GM23338 (cell line): ENCODE results near the gene SRRD. TPM values are rescaled to one million over a fixed set of nuclear protein-coding genes. Genes with fewer than 3 reads are reported as not detected.
"Not testable (repeated sequence)": the region's sequence is repeated elsewhere in the genome, so short reads cannot be mapped to it uniquely, and the experiment has no call there.

ENCODE experiments used
- ATAC-seq: fragments of 200-7000 bp; cut with Tn5 transposase; 3 replicates; pipeline ENCODE4 v1.9.1; 2020
- DNase-seq: peaks from one replicate; pipeline ENCODE4 v3.0.0-alpha.2; 2015; ENCODE audit warnings: low spot score
- H2AFZ ChIP-seq: fragments of 200-600 bp; sonication (generic); 2 replicates; pipeline ENCODE4 v1.8.0; 2016; ENCODE audit warnings: antibody characterized with exemption, mild to moderate bottlenecking, moderate library complexity
- H3F3A ChIP-seq: fragments of 200-600 bp; sonication (generic); replicated peaks from 2 replicates; pipeline ENCODE4 v1.8.0; 2017; ENCODE audit warnings: antibody characterized with exemption, mixed run types, low read depth
- H3K27ac ChIP-seq: fragments of 200-600 bp; sonication (generic); 2 replicates; pipeline ENCODE4 v1.6.1; 2016; ENCODE audit warnings: low read depth
- H3K27me3 ChIP-seq: fragments of 200-600 bp; sonication (generic); 2 replicates; pipeline ENCODE4 v1.8.0; 2016; ENCODE audit warnings: mild to moderate bottlenecking, mixed run types, moderate library complexity; ENCODE audit not compliant: insufficient read depth
- H3K36me3 ChIP-seq: fragments of 200-600 bp; sonication (generic); 2 replicates; pipeline ENCODE4 v1.8.0; 2016; ENCODE audit warnings: mild to moderate bottlenecking; ENCODE audit not compliant: insufficient read depth
- H3K4me1 ChIP-seq: fragments of 200-600 bp; sonication (generic); 2 replicates; pipeline ENCODE4 v1.8.0; 2016; ENCODE audit warnings: mild to moderate bottlenecking, moderate library complexity; ENCODE audit not compliant: insufficient read depth
- H3K4me2 ChIP-seq: fragments of 200-600 bp; sonication (generic); 2 replicates; pipeline ENCODE4 v1.7.1; 2017; ENCODE audit warnings: mixed run types
- H3K4me3 ChIP-seq: fragments of 200-600 bp; sonication (generic); 2 replicates; pipeline ENCODE4 v1.6.1; 2016; ENCODE audit warnings: mixed run types
- H3K79me2 ChIP-seq: fragments of 200-600 bp; sonication (generic); replicated peaks from 2 replicates; pipeline ENCODE4 v1.8.0; 2017; ENCODE audit warnings: mild to moderate bottlenecking; ENCODE audit not compliant: insufficient read depth
- H3K9me2 ChIP-seq: fragments of 200-600 bp; sonication (generic); 2 replicates; pipeline ENCODE4 v1.8.0; 2017; ENCODE audit not compliant: insufficient read depth
- H4K20me1 ChIP-seq: fragments of 200-600 bp; sonication (generic); replicated peaks from 2 replicates; pipeline ENCODE4 v1.8.0; 2017; ENCODE audit warnings: mild to moderate bottlenecking; ENCODE audit not compliant: insufficient read depth
- H3K27ac Mint-ChIP-seq: 2 replicates; pipeline ENCODE4 v1.8.0; 2020; ENCODE audit warnings: inconsistent platforms, mild to moderate bottlenecking, moderate library complexity, mixed read lengths
- H3K27me3 Mint-ChIP-seq: 3 replicates; pipeline ENCODE4 v1.8.0; 2022; ENCODE audit warnings: low read depth, mild to moderate bottlenecking, moderate library complexity, mixed read lengths, inconsistent platforms; ENCODE audit not compliant: insufficient read depth, poor library complexity
- H3K36me3 Mint-ChIP-seq: 3 replicates; pipeline ENCODE4 v1.8.0; 2021; ENCODE audit warnings: low read depth, mild to moderate bottlenecking, inconsistent platforms, moderate library complexity, mixed read lengths
- H3K4me1 Mint-ChIP-seq: 3 replicates; pipeline ENCODE4 v1.8.0; 2020; ENCODE audit warnings: mild to moderate bottlenecking, inconsistent platforms, mixed read lengths
- H3K4me3 Mint-ChIP-seq: 3 replicates; pipeline ENCODE4 v1.8.0; 2021; ENCODE audit warnings: moderate library complexity, mild to moderate bottlenecking, inconsistent platforms, mixed read lengths
- H3K9me3 Mint-ChIP-seq: 3 replicates; pipeline ENCODE4 v1.8.0; 2020; ENCODE audit warnings: moderate library complexity, mild to moderate bottlenecking, inconsistent platforms, mixed read lengths
- CREB1 ChIP-seq: fragments of 250-450 bp; sonication (Bioruptor Pico); IDR thresholded peaks from 2 replicates; pipeline ENCODE4 v1.5.0; 2020; ENCODE audit warnings: low read depth, mild to moderate bottlenecking, moderate library complexity
- CTCF ChIP-seq, 2 experiments: fragments of 200-600 bp in 1 of 2; sonication (generic) in 1 of 2; conservative IDR thresholded peaks; 2 replicates each; pipeline versions ENCODE4 v1.5.1 to v1.6.1; 2016 to 2017; ENCODE audit warnings: antibody characterized with exemption in 2 of 2, low read depth in 2 of 2, mild to moderate bottlenecking in 2 of 2, moderate library complexity in 1 of 2
- ETS1 ChIP-seq: IDR thresholded peaks from 2 replicates; pipeline ENCODE4 v1.6.1; 2016; ENCODE audit warnings: antibody characterized with exemption
- EZH2phosphoT487 ChIP-seq: fragments of 200-600 bp; sonication (generic); IDR thresholded peaks from one replicate; pipeline ENCODE4 v1.8.1; 2018; ENCODE audit warnings: antibody characterized with exemption; ENCODE audit not compliant: unreplicated experiment
- JUNB ChIP-seq: IDR thresholded peaks from one replicate; pipeline ENCODE4 v1.6.1; 2016; ENCODE audit warnings: antibody characterized with exemption; ENCODE audit not compliant: unreplicated experiment
- NANOG ChIP-seq: IDR thresholded peaks from 2 replicates; pipeline ENCODE4 v1.6.1; 2016; ENCODE audit warnings: antibody characterized with exemption, borderline replicate concordance
- REST ChIP-seq: IDR thresholded peaks from one replicate; pipeline ENCODE4 v1.6.1; 2018; ENCODE audit warnings: antibody characterized with exemption; ENCODE audit not compliant: unreplicated experiment
- STAT1 ChIP-seq: IDR thresholded peaks from one replicate; pipeline ENCODE4 v1.6.1; 2016; ENCODE audit warnings: antibody characterized with exemption; ENCODE audit not compliant: unreplicated experiment
- ZNF331 ChIP-seq: fragments of 250-450 bp; sonication (Bioruptor Pico); IDR thresholded peaks from 2 replicates; pipeline ENCODE4 v1.5.0; 2020; ENCODE audit warnings: low read depth, mild to moderate bottlenecking, moderate library complexity
- polyA plus RNA-seq: library from polyadenylated mRNA; unstranded; fragments of >200 nt; fragmentation: Nextera tagmentation; extraction: Ambion mirVana; gene quantifications from 2 replicates; pipeline ENCODE4 v1.2.1, GENCODE V29; 2016
- total RNA-seq: library from RNA; depleted of rRNA; stranded (reverse); fragments of >200 nt; shearing (Covaris generic); gene quantifications from 2 replicates; pipeline ENCODE4 v1.2.3, GENCODE V29; 2014

The SRRD gene
- total and polyA plus RNA-seq, 2 experiments from 2014 or later, result 17.8 to 23.2 TPM

- TF ChIP-seq CREB1 (CRISPR knock-in tag) (no peak), REST (no peak), ZNF331 (CRISPR knock-in tag) (no peak), EZH2phosphoT487 (no peak), JUNB (no peak)
Observed at GRCh38 chr22:26527574-26528465, 44.1 kb downstream of the SRRD start (continued).

DNA sequence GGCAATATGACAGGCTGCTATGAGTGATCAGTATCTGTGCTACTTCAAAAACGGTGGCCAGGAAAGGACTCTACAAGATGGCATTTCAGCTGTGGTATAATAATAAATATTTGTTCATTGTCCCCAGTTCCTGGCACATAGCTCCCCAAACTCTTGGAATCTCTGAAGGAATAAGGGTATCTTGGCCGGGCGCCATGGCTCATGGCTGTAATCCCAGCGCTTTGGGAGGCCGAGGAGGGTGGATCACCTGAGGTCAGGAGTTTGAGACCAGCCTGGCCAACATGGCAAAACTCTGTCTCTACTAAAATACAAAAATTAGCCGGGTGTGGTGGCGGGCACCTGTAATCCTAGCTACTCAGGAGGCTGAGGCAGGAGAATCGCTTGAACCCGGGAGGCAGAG lies 44.8 kb downstream of the SRRD start:
- not testable (repeated sequence) for H3K4me1 Mint-ChIP-seq, H3K27ac ChIP-seq, H3K27me3 Mint-ChIP-seq, H3K9me3 Mint-ChIP-seq, H3K27me3 ChIP-seq, H3K4me1 ChIP-seq, DNase-seq, ATAC-seq, H3K4me3 ChIP-seq, H2AFZ ChIP-seq, H3K9me2 ChIP-seq, H3K27ac Mint-ChIP-seq, H3K4me3 Mint-ChIP-seq, H4K20me1 ChIP-seq, H3K4me2 ChIP-seq, H3K79me2 ChIP-seq
- H3K36me3 Mint-ChIP-seq, result peaks cover 73% of the 10 kb centered on the region
- H3F3A ChIP-seq, result peaks cover 27% of the 10 kb centered on the region
- peaks cover 59% of the 10 kb centered on the region for H3K36me3 ChIP-seq

- H3K9me2 ChIP-seq, result no peaks in the 10 kb centered on the region
- no peak overlapping the region; the same call in 1 of the 2 replicates for H3K27ac Mint-ChIP-seq
- no peaks in the 10 kb centered on the region for H3K4me1 Mint-ChIP-seq
- no peaks in the 10 kb centered on the region; the same call in none of the 2 replicates for H4K20me1 ChIP-seq
- no peaks in the 10 kb centered on the region for H3K27me3 Mint-ChIP-seq
- no peaks in the 10 kb centered on the region for H3K4me1 ChIP-seq
- peaks cover 53% of the 10 kb centered on the region for H3K36me3 ChIP-seq
- DNase-seq, result no peak
- no peak overlapping the region for H3K4me3 Mint-ChIP-seq
- peaks cover 27% of the 10 kb centered on the region for H3F3A ChIP-seq
- no peak for ATAC-seq
- H2AFZ ChIP-seq, result no peak overlapping the region
- H3K27ac ChIP-seq, result no peak overlapping the region
- no peak overlapping the region for H3K4me2 ChIP-seq
- H3K4me3 ChIP-seq, result no peak overlapping the region
- H3K9me3 Mint-ChIP-seq, result no peaks in the 10 kb centered on the region
- no peaks in the 10 kb centered on the region for H3K79me2 ChIP-seq
- peaks cover 75% of the 10 kb centered on the region for H3K36me3 Mint-ChIP-seq
- H3K27me3 ChIP-seq, result no peaks in the 10 kb centered on the region
- TF ChIP-seq CREB1 (CRISPR knock-in tag) (no peak), REST (no peak), EZH2phosphoT487 (no peak), ETS1 (no peak), NANOG (no peak), JUNB (no peak), CTCF (conservative IDR thresholded peaks at IDR 0.05; ENCODE audit: low read depth in 2 of 2) (no peak), STAT1 (no peak), ZNF331 (CRISPR knock-in tag) (no peak)
Observed at GRCh38 chr22:26529345-26529744, 45.7 kb downstream of the SRRD start.
